GM12872 (cell line): ENCODE results near the gene FDPS.

Source experiments
- CTCF ChIP-seq: IDR thresholded peaks from 3 replicates; pipeline ENCODE4 v1.5.1; 2011; ENCODE audit warnings: low read depth, mild to moderate bottlenecking, low read length, moderate library complexity; ENCODE audit not compliant: insufficient read depth

Gene FDPS

GRCh38 chr1:155322571-155322952, 13.9 kb downstream of the FDPS start:
- no peak for TF ChIP-seq CTCF

GRCh38 chr1:155322953-155323728, 14.5 kb downstream of the FDPS start:
- peak; percentile 85 for TF ChIP-seq CTCF

GRCh38 chr1:155323729-155324036, 15.0 kb downstream of the FDPS start:
- no peak for TF ChIP-seq CTCF

DNA sequence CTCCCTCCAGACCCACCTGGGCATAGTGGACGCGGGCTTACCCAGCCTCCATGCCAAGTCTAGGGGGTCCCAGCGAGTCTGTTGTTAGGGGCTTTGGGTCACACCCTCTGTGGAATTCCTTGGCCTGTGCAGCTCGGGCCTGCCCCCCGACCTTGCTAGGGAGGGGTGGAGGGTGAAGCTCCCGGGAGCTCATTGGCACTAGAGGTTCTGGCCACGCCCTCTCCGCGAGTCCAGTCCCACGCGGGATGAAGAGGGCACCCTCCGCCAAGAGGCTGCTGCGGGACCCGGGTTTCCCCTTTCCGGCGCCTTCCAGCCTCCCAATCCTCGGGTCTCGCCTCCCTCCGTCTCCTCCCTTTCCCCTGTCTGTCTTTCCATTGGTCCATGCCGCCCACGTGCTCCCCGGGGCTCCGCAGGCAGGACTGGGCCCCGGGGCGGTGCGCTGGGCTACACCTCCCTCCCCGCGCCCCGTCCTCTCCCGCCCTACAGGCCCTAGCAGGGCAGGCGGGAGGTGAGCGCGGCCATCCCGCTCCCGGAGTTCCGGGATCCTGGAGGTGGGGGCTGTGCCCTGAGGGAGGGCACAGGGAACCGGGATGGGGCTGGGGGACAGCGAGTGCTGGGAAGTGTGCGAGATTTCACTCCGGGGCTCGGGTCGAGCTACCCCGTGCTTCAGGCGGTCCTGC, 15.5 kb downstream of the FDPS start:
- no peak for TF ChIP-seq CTCF

- TF ChIP-seq CTCF: peak; percentile 40
These were observed 16.3 kb downstream of the FDPS start for GRCh38 chr1:155324717-155325602.

DNA sequence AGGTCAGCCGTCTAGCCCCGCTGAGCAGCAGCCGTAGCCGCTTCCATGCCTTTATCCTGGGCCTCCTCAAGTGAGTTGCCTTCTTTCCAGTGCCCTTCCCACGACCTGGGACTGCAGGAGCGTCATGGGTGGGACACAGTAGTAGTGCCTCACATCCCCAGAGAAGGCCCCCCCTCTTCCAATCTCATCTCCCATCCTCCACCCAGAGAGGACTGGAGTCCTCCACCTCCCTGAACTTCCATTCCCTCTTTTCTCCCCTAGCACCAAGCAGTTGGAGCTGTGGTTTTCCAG, 16.9 kb downstream of the FDPS start:
- TF ChIP-seq CTCF: no peak

- no peak for TF ChIP-seq CTCF
These were observed 17.4 kb downstream of the FDPS start for GRCh38 chr1:155326020-155326526.
